HG03565 (cell line): ENCODE results near the gene COL6A2.

Experiments
- ATAC-seq: cut with Tn5 transposase; IDR thresholded peaks from one replicate; pipeline ENCODE4 v1.9.1; 2021; ENCODE audit warnings: mild to moderate bottlenecking, moderate library complexity; ENCODE audit not compliant: unreplicated experiment

COL6A2 gene

GRCh38 chr21:46153247-46154154 is 55.6 kb downstream of the COL6A2 start:
- no peak for ATAC-seq

- no peak for ATAC-seq
Observed at GRCh38 chr21:46154155-46154954, 56.4 kb downstream of the COL6A2 start.

DNA sequence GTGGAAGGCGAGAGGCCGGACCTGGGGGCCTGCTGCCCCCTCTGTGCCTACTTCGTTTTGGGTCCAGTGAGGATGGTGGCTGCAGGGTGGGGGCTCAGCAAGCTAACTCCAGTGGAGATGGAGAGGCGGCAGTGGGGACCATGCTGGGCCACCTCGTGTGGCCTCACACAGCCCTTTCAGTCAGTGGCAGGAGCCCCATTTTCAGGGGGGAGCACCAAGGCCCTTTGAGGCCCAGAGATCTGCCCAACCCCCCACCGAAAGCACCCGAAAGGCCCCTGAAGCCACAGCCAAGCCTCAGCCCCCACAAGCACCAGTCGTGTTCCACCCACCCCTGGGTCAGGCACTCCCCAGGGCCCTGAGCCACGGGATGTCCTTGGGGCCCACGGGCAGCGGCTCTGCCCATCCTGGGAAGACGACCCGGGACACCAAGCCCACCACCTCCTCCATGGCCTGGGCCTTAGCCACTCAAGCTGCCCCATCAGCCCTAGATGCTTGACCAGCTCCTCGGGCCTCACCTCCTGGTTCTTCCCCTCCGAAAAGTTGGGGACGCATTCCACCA is 57.1 kb downstream of the COL6A2 start:
- no peak for ATAC-seq

DNA sequence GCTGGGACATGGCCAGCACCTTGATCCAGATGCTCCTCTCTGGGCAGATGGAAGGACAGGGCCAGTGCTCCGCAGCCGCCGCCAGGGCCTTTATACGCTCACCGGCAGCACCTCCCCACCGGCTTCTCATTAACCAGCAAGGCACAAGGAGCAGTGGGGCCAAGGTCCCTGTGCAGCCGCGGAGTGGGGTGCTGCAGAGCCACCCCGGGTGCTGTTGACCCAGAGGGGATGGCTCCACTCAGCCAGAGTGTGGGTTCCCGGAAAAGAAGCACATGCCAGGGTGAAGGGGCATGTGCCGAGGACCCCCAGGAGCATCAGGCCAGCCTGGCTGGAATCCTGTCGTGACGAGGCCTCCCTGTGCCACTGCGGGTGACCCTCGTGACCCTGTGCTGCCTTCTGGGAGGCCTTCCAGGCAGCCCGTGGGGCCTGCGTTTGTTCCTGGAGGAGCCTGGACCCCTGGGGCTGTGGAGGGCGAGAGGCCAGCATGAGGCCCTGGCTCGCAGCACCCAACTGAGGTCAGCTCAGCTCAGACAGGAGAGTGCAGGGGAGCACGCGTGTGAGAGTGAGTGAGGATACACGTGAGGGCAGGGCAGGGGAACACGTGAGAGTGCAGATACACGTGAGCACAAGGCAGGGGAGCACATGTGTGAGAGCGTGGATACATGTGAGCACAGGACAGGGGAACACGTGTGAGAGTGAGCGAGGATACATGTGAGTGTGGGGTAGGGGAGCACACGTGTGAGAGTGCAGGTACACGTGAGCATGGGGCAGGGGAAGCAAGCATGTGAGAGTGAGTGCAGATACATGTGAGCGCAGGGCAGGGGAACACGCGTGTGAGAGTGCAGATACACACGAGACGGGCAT is 57.8 kb downstream of the COL6A2 start, which contains the start of gene FTCD:
TSS of gene FTCD (minus strand) at position 66 of the 864 bp plus-strand sequence. CDS start at position 10, 56 bp downstream.
- ATAC-seq: no peak

- no peak for ATAC-seq
Observed at GRCh38 chr21:46156378-46156645, 58.4 kb downstream of the COL6A2 start.

DNA sequence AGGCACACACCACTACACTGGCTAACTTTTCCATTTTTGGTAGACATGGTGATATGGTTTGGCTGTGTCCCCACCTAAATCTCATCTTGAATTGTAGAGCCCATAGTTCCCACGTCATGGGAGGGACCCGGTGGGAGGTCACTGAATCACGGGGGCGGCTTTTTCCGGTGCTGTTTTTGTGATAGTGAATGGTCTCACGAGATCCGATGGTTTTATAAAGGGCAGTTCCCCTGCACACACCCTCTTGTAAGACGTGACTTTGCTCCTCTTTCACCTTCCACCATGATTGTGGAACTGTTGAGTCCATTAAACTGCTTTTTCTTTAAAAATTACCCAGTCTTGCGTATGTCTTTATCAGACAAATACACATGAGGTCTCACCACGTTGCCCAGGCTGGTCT is 58.8 kb downstream of the COL6A2 start:
- ATAC-seq: no peak

GRCh38 chr21:46157396-46157986 is 59.6 kb downstream of the COL6A2 start:
- ATAC-seq: no peak

- ATAC-seq: no peak
Observed at GRCh38 chr21:46157987-46158451, 60.1 kb downstream of the COL6A2 start.

DNA sequence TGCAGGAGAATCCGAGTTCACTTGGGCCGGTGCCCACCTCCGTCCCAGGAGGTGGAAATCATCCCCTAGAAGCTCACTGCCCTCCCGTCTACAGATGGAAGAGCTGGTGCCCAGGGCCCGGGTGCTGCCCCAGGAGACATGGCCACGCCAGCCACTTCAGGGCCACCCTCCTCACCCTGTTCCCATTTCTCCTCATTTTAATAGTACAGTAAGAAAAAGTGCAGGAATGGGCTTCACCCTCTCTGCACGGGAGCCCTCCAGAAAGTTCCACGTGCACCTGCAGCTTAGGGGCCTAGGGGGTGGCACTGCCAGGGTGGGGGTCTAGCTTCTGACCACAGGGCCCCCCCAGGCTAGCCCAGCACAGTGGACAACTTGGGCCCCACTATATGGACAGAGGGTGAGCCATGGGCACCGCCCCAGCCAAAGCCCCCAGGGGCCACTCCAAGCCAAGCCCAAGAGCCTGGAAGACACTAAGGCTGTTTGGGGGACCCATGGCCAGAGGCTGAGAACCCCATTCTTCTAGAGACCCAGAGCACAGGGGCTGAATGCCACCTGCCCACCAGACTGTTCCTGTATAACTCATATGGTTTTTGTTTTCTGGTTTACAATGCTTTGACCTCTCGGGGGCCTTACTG is 60.9 kb downstream of the COL6A2 start:
- ATAC-seq: no peak

DNA sequence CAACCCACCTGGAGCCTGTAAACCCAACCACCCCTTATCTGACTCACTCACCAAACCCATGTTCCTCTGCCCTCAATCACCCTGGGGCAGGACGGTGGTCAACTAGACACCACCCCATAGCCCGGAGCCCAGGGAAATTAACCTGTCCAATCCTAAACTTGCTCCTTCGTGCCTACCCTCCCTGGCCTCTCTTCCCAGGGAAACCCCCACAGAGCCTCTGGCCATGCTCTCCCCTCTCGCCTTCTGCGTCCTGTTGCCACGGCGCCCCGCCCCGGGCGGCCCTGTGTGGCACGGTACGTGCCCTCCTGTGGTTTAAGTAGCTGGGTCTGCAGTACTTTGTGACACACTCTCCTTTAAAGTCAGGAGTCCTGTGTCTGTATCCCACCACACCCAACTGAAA is 61.5 kb downstream of the COL6A2 start:
- no peak for ATAC-seq

- no peak for ATAC-seq
Observed at GRCh38 chr21:46159841-46160656, 62.1 kb downstream of the COL6A2 start.

- ATAC-seq: no peak
Observed at GRCh38 chr21:46160657-46160906, 62.7 kb downstream of the COL6A2 start.

- ATAC-seq: no peak
Observed at GRCh38 chr21:46160907-46161632, 63.2 kb downstream of the COL6A2 start.

- ATAC-seq: no peak
Observed at GRCh38 chr21:46161633-46162592, 64.0 kb downstream of the COL6A2 start.

DNA sequence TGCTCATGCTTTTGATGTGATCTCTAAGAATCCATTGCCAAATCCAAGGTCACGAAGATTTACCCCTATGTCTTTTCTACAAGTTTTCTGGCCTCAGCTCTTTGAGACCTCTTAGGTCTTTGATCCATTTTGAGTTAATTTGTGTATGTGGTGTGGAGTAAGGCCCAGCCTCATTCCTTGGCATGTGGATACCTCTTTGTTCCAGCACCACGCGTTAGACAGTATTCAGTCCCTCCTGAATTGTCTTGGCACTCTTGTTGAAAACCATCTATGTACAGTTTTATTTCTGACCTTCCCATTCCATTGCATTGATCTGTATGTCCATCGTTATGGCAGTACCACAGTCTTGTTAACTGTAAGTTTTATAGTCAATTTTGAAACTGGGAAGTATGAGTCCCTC is 65.5 kb downstream of the COL6A2 start:
- no peak for ATAC-seq

GRCh38 chr21:46165098-46165497 is 67.2 kb downstream of the COL6A2 start:
- no peak for ATAC-seq

DNA sequence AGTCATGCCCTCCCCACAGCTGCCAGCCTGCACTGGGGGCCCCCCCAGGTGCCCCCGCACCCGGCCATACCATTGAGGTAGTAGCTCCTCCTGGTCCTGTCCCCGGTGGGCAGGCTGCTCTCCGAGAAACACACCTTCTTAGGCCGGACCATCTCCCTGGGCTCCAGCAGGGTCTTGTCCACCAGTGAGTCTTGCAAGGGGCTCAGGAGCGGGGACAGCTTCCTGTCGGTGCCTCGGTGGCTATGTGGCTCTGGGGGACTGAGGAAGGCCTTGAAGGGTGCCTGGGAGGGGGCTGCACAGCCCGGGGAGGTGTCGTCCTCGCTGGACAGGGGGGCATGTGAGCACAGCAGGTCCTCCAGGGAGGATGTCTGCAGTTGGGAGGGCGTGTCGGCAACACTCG is 70.3 kb downstream of the COL6A2 start:
- no peak for ATAC-seq
